ENCODE results near the gene NEDD1.

Gene NEDD1

GRCh38 chr12:96872961-96873360, 34.1 kb upstream of the NEDD1 start:
- TF ChIP-seq, protein P1, sequence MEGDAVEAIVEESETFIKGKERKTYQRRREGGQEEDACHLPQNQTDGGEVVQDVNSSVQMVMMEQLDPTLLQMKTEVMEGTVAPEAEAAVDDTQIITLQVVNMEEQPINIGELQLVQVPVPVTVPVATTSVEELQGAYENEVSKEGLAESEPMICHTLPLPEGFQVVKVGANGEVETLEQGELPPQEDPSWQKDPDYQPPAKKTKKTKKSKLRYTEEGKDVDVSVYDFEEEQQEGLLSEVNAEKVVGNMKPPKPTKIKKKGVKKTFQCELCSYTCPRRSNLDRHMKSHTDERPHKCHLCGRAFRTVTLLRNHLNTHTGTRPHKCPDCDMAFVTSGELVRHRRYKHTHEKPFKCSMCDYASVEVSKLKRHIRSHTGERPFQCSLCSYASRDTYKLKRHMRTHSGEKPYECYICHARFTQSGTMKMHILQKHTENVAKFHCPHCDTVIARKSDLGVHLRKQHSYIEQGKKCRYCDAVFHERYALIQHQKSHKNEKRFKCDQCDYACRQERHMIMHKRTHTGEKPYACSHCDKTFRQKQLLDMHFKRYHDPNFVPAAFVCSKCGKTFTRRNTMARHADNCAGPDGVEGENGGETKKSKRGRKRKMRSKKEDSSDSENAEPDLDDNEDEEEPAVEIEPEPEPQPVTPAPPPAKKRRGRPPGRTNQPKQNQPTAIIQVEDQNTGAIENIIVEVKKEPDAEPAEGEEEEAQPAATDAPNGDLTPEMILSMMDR (IDR thresholded peaks at IDR 0.05), result no peak

- TF ChIP-seq, protein P1 (IDR thresholded peaks at IDR 0.05), result no peak
These were observed 32.8 kb upstream of the NEDD1 start for GRCh38 chr12:96874211-96874610.

DNA sequence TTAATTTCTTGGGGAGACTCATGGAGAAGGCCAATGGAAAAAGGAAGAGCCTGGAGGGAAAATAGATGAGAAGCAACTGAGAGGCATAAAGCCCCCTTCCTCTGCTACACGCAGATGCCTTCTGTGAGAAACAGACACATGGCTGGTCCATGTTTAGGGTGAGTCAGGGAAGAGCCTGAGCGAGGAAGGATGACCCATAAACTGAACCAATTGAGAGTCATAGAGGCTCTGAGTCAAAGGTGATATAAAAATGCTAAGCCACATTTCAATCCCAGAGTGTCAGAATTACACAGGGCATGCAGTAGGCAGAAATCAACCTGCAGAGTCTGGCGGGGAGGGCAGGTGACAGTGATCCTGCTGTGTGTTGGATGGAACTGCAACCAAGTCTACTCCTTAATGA, 30.1 kb upstream of the NEDD1 start:
- TF ChIP-seq, protein P1 (IDR thresholded peaks at IDR 0.05), result no peak

DNA sequence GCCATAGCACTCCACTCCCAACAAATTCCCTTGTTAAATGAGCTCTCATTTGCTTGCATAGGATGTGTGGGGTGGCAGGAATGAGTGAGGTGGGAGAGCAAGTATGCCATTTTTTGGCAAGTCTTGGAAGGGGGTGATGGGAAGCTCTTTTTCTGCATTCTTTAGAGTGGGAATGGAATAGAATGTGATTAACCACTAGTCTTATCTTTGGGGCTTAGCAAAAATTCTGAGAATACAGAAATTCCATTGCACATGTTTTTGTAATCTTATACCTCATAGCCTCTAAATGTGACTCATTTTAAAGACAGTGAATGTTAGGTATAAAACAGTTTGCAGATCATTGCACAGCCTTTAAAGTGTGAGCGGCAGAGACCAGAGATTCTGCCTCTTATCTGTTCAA, 28.4 kb upstream of the NEDD1 start:
- TF ChIP-seq, protein P1 (IDR thresholded peaks at IDR 0.05), result no peak

- TF ChIP-seq, protein P1 (IDR thresholded peaks at IDR 0.05), result no peak
These were observed 27.8 kb upstream of the NEDD1 start for GRCh38 chr12:96879301-96879700.

- TF ChIP-seq, protein P1 (IDR thresholded peaks at IDR 0.05), result no peak
These were observed 26.8 kb upstream of the NEDD1 start for GRCh38 chr12:96880220-96880619.

DNA sequence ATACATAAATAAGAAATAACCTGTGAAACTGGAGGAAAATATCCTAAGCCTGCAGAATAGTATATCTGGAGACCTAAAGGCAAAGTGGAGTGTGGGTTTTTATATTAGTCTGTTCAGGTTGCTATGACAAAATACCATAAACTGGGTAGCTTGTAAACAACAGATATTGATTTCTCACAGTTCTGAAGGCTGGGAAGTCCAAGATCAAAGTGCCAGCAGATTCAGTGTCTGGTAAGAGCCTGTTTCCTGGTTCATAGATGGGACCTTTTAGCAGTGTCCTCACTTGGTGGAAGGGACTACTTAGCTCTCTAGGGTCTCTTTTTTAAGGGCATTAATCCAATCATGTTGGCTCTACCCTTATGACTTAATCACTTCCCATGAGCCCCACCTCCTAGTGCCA, 25.4 kb upstream of the NEDD1 start:
- TF ChIP-seq, protein P1 (IDR thresholded peaks at IDR 0.05), result no peak

DNA sequence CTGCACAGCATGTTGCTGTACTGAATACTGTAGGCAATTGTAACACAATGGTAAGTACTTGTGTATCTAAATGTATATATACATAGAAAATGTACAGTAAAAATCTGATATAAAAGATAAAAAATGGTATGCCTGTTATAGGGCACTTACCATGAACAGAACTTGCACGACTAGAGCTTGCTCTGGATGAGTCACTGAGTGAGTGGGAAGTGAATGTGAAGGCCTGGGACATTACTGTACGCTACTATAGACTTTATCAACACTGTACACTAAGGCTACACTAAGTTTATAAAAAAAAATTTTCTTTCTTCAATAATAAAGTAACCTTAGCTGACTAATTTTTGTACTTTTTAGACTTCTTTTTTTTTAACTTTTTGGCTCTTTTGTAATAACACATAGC, 24.2 kb upstream of the NEDD1 start:
- TF ChIP-seq, protein P1 (IDR thresholded peaks at IDR 0.05), result no peak

All from LNCAP (cell line).